ENCODE measurements around the gene OS9. TPM values are rescaled to one million over a fixed set of nuclear protein-coding genes. Genes with fewer than 3 reads are reported as not detected.

The OS9 gene
- total and polyA plus RNA-seq, 9 of the 15 experiments (the other 6 are each of a cell fraction or from before 2014, with no cell fraction given): 4.6 to 105 (median 89.5) TPM

DNA sequence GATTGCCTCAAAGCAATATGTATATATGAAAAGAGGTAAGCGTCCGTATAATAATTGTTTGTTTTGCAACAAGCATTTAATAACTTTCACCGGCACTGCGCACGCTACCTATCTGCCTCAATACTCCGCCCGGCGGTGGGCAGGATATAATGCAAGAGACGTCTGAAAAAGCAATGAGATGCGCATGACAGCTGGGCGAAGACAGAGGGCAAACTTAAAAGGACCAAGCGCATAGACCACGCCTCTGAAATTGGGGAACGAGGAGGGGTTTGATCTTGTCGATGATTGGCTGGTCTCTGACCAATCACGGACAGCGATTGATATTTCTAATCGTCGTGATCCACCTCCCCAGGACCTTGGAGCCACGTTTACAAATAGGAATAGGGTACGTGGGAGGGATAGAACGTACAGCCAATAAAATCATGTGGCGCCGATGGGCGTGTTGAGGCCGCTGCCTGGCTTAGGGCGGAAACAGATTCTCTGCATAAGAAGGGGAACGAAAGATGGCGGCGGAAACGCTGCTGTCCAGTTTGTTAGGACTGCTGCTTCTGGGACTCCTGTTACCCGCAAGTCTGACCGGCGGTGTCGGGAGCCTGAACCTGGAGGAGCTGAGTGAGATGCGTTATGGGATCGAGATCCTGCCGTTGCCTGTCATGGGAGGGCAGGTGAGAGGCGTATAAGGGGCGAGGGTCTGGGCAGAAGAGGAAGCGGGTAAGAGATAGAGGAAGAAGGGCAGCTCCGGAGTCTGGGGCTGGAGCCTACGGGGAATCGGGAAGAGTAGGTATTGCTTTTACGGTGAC, at the start of gene OS9 (continued):
- TF ChIP-seq, protein P1, sequence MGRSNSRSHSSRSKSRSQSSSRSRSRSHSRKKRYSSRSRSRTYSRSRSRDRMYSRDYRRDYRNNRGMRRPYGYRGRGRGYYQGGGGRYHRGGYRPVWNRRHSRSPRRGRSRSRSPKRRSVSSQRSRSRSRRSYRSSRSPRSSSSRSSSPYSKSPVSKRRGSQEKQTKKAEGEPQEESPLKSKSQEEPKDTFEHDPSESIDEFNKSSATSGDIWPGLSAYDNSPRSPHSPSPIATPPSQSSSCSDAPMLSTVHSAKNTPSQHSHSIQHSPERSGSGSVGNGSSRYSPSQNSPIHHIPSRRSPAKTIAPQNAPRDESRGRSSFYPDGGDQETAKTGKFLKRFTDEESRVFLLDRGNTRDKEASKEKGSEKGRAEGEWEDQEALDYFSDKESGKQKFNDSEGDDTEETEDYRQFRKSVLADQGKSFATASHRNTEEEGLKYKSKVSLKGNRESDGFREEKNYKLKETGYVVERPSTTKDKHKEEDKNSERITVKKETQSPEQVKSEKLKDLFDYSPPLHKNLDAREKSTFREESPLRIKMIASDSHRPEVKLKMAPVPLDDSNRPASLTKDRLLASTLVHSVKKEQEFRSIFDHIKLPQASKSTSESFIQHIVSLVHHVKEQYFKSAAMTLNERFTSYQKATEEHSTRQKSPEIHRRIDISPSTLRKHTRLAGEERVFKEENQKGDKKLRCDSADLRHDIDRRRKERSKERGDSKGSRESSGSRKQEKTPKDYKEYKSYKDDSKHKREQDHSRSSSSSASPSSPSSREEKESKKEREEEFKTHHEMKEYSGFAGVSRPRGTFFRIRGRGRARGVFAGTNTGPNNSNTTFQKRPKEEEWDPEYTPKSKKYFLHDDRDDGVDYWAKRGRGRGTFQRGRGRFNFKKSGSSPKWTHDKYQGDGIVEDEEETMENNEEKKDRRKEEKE (IDR thresholded peaks at IDR 0.05; ENCODE audit: borderline replicate concordance in 1 of 2, control insufficient read depth in 1 of 2, low read depth in 2 of 2, low read length in 1 of 2): no peak
- TF ChIP-seq BRD4 (IDR thresholded peaks at IDR 0.05) (no peak), RNF2 (IDR thresholded peaks at IDR 0.05) (no peak), CHD1 (IDR thresholded peaks at IDR 0.05; ENCODE audit: low read length) (no peak), PCBP1 (IDR thresholded peaks at IDR 0.05; ENCODE audit: low read depth, low read length, poor library complexity, severe bottlenecking) (no peak), CEBPG (CRISPR knock-in tag; IDR thresholded peaks at IDR 0.05) (no peak), CEBPG (tag; conservative IDR thresholded peaks at IDR 0.05 in 1 of 2, IDR thresholded peaks at IDR 0.05 in 1 of 2) (peak in 1 of 2 experiments; percentile 44; a peak in 2 of 4 replicates), RBM15 (IDR thresholded peaks at IDR 0.05; ENCODE audit: insufficient read depth, low read length) (no peak), U2AF2 (optimal IDR thresholded peaks at IDR 0.05; ENCODE audit: low read depth, low read length) (no peak), ZNF347 (CRISPR knock-in tag; IDR thresholded peaks at IDR 0.05; ENCODE audit: low read depth) (no peak), ZNF3 (CRISPR knock-in tag; IDR thresholded peaks at IDR 0.05) (no peak), XRCC4 (IDR thresholded peaks at IDR 0.05; ENCODE audit: extremely low read depth, insufficient read depth, insufficient read length) (no peak)
- TF ChIP-seq, protein P2, sequence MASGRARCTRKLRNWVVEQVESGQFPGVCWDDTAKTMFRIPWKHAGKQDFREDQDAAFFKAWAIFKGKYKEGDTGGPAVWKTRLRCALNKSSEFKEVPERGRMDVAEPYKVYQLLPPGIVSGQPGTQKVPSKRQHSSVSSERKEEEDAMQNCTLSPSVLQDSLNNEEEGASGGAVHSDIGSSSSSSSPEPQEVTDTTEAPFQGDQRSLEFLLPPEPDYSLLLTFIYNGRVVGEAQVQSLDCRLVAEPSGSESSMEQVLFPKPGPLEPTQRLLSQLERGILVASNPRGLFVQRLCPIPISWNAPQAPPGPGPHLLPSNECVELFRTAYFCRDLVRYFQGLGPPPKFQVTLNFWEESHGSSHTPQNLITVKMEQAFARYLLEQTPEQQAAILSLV (tag; IDR thresholded peaks at IDR 0.05): no peak
- TF ChIP-seq, protein P3, sequence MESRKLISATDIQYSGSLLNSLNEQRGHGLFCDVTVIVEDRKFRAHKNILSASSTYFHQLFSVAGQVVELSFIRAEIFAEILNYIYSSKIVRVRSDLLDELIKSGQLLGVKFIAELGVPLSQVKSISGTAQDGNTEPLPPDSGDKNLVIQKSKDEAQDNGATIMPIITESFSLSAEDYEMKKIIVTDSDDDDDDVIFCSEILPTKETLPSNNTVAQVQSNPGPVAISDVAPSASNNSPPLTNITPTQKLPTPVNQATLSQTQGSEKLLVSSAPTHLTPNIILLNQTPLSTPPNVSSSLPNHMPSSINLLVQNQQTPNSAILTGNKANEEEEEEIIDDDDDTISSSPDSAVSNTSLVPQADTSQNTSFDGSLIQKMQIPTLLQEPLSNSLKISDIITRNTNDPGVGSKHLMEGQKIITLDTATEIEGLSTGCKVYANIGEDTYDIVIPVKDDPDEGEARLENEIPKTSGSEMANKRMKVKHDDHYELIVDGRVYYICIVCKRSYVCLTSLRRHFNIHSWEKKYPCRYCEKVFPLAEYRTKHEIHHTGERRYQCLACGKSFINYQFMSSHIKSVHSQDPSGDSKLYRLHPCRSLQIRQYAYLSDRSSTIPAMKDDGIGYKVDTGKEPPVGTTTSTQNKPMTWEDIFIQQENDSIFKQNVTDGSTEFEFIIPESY (CRISPR knock-in tag; IDR thresholded peaks at IDR 0.05): no peak
- TF ChIP-seq, protein P4, sequence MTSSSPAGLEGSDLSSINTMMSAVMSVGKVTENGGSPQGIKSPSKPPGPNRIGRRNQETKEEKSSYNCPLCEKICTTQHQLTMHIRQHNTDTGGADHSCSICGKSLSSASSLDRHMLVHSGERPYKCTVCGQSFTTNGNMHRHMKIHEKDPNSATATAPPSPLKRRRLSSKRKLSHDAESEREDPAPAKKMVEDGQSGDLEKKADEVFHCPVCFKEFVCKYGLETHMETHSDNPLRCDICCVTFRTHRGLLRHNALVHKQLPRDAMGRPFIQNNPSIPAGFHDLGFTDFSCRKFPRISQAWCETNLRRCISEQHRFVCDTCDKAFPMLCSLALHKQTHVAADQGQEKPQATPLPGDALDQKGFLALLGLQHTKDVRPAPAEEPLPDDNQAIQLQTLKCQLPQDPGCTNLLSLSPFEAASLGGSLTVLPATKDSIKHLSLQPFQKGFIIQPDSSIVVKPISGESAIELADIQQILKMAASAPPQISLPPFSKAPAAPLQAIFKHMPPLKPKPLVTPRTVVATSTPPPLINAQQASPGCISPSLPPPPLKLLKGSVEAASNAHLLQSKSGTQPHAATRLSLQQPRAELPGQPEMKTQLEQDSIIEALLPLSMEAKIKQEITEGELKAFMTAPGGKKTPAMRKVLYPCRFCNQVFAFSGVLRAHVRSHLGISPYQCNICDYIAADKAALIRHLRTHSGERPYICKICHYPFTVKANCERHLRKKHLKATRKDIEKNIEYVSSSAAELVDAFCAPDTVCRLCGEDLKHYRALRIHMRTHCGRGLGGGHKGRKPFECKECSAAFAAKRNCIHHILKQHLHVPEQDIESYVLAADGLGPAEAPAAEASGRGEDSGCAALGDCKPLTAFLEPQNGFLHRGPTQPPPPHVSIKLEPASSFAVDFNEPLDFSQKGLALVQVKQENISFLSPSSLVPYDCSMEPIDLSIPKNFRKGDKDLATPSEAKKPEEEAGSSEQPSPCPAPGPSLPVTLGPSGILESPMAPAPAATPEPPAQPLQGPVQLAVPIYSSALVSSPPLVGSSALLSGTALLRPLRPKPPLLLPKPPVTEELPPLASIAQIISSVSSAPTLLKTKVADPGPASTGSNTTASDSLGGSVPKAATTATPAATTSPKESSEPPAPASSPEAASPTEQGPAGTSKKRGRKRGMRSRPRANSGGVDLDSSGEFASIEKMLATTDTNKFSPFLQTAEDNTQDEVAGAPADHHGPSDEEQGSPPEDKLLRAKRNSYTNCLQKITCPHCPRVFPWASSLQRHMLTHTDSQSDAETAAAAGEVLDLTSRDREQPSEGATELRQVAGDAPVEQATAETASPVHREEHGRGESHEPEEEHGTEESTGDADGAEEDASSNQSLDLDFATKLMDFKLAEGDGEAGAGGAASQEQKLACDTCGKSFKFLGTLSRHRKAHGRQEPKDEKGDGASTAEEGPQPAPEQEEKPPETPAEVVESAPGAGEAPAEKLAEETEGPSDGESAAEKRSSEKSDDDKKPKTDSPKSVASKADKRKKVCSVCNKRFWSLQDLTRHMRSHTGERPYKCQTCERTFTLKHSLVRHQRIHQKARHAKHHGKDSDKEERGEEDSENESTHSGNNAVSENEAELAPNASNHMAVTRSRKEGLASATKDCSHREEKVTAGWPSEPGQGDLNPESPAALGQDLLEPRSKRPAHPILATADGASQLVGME (CRISPR knock-in tag; IDR thresholded peaks at IDR 0.05): no peak
